Measurements from ENCODE around the gene HIVEP1. TPM values are rescaled to one million over a fixed set of nuclear protein-coding genes. Genes with fewer than 3 reads are reported as not detected.

Gene HIVEP1
- total RNA-seq, 2 donors from 2014 or later, result 33.6 to 35.1 TPM

DNA sequence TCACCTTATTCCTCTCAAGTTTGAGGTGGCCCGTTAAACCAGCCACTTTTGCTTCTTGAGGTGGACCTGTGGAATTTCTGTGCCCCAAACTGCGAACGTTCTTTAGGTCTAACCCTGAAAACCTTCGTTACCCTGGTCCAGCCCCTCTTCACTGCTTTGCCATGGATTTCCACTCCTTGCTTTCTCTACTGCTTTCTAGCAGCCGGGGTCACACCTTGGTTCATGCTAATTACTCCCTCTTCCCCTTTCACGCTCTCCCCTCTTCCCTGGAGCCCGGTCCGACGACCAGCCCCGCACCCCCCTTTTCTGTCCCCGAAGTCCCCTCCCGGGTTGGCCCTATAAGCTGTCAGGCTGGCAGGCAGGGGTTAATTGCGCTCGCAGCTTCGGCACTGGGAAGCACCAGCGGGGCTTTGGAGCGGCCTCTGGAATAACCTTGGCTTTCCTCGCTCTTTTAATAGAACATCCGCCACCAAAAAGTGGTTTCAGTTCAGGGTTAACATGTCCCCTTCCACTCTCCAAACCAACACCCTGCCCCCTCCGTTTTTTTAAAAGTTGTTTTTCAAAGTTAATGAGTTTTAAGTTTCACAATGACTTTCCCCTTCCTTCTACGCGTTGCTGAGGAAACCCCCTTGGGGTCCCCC, 1.4 kb upstream of the HIVEP1 start:
- H3K27me3 ChIP-seq (ENCODE audit: control insufficient read depth, insufficient read depth, low read length, poor library complexity, severe bottlenecking), result no peaks in the 10 kb centered on the region
- Mint-ChIP-seq H3K27me3 (ENCODE audit: insufficient read depth) (no peaks in the 10 kb centered on the region), H3K27ac (peak overlapping the region; percentile 96), H3K4me3 (peak overlapping the region; percentile 94), H3K9me3 (peaks cover 6% of the 10 kb centered on the region), H3K4me1 (peaks cover 18% of the 10 kb centered on the region), H3K36me3 (ENCODE audit: low read depth) (peaks cover 15% of the 10 kb centered on the region)
- 0 to 1% methylated on average over 9 to 19 of the region's 22 CpGs for WGBS, 2 experiments (ENCODE audit: insufficient coverage in 1 of 2, insufficient read length in 1 of 2)
- peak; percentile 91 for DNase-seq
- TF ChIP-seq, protein P1, sequence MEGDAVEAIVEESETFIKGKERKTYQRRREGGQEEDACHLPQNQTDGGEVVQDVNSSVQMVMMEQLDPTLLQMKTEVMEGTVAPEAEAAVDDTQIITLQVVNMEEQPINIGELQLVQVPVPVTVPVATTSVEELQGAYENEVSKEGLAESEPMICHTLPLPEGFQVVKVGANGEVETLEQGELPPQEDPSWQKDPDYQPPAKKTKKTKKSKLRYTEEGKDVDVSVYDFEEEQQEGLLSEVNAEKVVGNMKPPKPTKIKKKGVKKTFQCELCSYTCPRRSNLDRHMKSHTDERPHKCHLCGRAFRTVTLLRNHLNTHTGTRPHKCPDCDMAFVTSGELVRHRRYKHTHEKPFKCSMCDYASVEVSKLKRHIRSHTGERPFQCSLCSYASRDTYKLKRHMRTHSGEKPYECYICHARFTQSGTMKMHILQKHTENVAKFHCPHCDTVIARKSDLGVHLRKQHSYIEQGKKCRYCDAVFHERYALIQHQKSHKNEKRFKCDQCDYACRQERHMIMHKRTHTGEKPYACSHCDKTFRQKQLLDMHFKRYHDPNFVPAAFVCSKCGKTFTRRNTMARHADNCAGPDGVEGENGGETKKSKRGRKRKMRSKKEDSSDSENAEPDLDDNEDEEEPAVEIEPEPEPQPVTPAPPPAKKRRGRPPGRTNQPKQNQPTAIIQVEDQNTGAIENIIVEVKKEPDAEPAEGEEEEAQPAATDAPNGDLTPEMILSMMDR (conservative IDR thresholded peaks at IDR 0.05), result no peak
- peaks cover 16% of the 10 kb centered on the region for H3K36me3 ChIP-seq (ENCODE audit: control insufficient read depth, insufficient read depth, low read length)
- H3K27ac ChIP-seq (ENCODE audit: low read depth, low read length), result peak overlapping the region; percentile 92
- no peaks in the 10 kb centered on the region for H3K4me1 ChIP-seq (ENCODE audit: control insufficient read depth, insufficient read depth, low read length)
- peaks cover 17% of the 10 kb centered on the region for H3K9me3 ChIP-seq (ENCODE audit: control insufficient read depth, low read length)
- peak overlapping the region; percentile 63 for H3K9ac ChIP-seq (ENCODE audit: extremely low read depth, low read length, poor library complexity, severe bottlenecking)
- peak overlapping the region; percentile 94 for H3K4me3 ChIP-seq (ENCODE audit: low read length)

DNA sequence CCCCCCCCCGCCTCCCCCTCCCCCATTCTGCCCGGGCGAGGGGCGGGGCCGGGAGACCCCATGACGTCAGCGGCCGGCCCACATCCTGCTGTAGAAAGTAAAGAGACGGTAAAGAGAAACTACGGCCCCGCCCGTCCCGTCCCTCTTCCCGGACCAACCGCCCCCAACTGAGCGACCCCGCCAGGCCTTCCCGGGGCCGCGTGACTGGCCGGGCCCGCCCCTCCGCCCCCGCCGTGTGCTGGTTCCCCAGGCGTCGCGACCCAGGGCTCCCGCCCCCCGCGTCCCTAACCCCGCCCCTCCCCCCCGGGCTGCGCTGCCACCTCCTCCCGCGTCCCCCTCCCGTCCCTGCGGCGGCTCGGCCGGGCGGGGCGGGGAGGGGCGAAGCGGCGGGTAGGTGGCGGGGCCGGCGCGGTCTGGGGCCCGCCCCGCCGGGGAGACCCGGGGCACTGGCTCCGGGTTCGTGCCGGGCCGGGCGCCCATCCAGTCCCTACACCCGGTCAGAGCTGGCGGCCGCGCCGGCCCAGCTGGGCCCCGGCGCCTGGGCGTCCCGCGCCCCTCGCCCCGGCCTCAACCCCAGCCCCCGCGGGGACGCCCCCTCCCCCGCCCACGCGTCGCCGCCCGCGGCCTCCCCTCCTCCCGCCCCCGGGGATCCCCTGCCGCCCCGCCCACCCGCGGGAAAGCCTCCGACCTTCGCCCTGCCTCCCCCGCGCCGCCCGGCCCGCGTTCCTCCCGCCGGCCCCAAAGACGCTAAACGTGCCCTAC, 655 bp upstream of the HIVEP1 start:
- H3K27ac ChIP-seq (ENCODE audit: low read depth, low read length), result peak overlapping the region; percentile 51
- H3K4me3 ChIP-seq (ENCODE audit: low read length), result no peak overlapping the region
- Mint-ChIP-seq H3K4me3 (peak overlapping the region; percentile 94), H3K9me3 (peaks cover 6% of the 10 kb centered on the region), H3K4me1 (peaks cover 18% of the 10 kb centered on the region), H3K36me3 (ENCODE audit: low read depth) (peaks cover 22% of the 10 kb centered on the region), H3K27me3 (ENCODE audit: insufficient read depth) (no peaks in the 10 kb centered on the region), H3K27ac (peak overlapping the region; percentile 96)
- H3K27me3 ChIP-seq (ENCODE audit: control insufficient read depth, insufficient read depth, low read length, poor library complexity, severe bottlenecking), result no peaks in the 10 kb centered on the region
- WGBS, 2 experiments (ENCODE audit: insufficient coverage in 1 of 2, insufficient read length in 1 of 2), result 0% methylated on average over 9 to 83 of the region's 99 CpGs
- H3K4me1 ChIP-seq (ENCODE audit: control insufficient read depth, insufficient read depth, low read length), result no peaks in the 10 kb centered on the region
- H3K9ac ChIP-seq (ENCODE audit: extremely low read depth, low read length, poor library complexity, severe bottlenecking), result no peak overlapping the region
- peak; percentile 98 for DNase-seq
- peaks cover 24% of the 10 kb centered on the region for H3K9me3 ChIP-seq (ENCODE audit: control insufficient read depth, low read length)
- TF ChIP-seq, protein P1 (conservative IDR thresholded peaks at IDR 0.05), result no peak
- H3K36me3 ChIP-seq (ENCODE audit: control insufficient read depth, insufficient read depth, low read length), result peaks cover 23% of the 10 kb centered on the region

DNA sequence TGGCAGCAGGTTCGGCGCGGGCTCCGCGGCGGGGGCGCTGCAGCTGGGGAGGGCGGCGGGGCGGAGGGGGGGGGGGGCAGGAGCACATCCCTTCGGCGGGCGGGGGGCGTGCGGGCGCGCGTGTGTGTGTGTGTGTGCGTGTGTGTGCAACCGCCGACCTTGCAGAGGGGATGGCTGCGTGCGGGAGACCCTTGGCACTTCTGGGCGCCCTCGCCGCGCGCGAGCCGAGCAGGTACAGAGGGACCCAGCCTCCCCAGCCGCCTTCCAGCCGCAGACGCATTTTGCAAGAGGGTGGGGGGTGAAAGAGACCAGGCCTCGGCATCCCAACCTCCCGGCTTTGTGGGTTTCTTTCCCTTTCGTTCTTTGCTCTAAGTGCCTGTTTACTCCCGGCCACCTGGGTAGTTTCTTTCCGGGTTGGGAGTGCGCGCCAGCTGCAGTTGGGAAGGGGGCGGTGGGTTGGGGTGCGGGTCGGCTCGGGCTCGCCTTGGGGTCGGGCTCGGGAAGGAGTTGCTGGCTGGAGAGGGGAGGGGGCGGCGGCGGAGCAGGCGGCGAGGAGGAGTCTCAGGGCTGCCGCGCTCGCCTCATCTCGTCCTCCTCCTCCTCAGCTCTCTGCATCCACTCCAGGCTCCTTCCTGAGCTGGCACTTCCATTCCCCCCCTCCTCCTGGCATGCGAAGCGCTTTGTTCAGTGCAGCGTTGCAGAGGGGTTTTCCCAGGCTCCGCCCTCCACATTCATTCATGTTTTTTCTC, 620 bp downstream of the HIVEP1 start:
- Mint-ChIP-seq H3K4me1 (peaks cover 15% of the 10 kb centered on the region), H3K36me3 (ENCODE audit: low read depth) (peaks cover 35% of the 10 kb centered on the region), H3K4me3 (peak overlapping the region; percentile 80), H3K9me3 (peaks cover 6% of the 10 kb centered on the region), H3K27ac (peak overlapping the region; percentile 77), H3K27me3 (ENCODE audit: insufficient read depth) (no peaks in the 10 kb centered on the region)
- Histone ChIP-seq H3K9ac (ENCODE audit: extremely low read depth, low read length, poor library complexity, severe bottlenecking) (peak overlapping the region; percentile 75), H3K9me3 (ENCODE audit: control insufficient read depth, low read length) (peaks cover 28% of the 10 kb centered on the region), H3K27ac (ENCODE audit: low read depth, low read length) (peak overlapping the region; percentile 92), H3K27me3 (ENCODE audit: control insufficient read depth, insufficient read depth, low read length, poor library complexity, severe bottlenecking) (no peaks in the 10 kb centered on the region), H3K4me3 (ENCODE audit: low read length) (peak overlapping the region; percentile 98), H3K4me1 (ENCODE audit: control insufficient read depth, insufficient read depth, low read length) (no peaks in the 10 kb centered on the region), H3K36me3 (ENCODE audit: control insufficient read depth, insufficient read depth, low read length) (peaks cover 35% of the 10 kb centered on the region)
- DNase-seq, result peak; percentile 92
- TF ChIP-seq, protein P1 (conservative IDR thresholded peaks at IDR 0.05), result no peak
- WGBS, 2 experiments (ENCODE audit: insufficient coverage in 1 of 2, insufficient read length in 1 of 2), result 0% methylated on average over 11 to 43 of the region's 60 CpGs

All from endodermal cell (in vitro differentiated cells).